AG04450 (cell line): ENCODE measurements around the gene DUS4L. TPM values are rescaled to one million over a fixed set of nuclear protein-coding genes. Genes with fewer than 3 reads are reported as not detected.

ENCODE experiments used
- CTCF ChIA-PET: fragments of 300-600, 350-600 bp; formaldehyde crosslinking; extraction: SDS; loops from one replicate; lab custom pipeline; 2022; ENCODE audit warnings: antibody characterized with exemption, inconsistent platforms; lab: Charles Lee
- POLR2A ChIA-PET: fragments of 350-600 bp; formaldehyde crosslinking; extraction: SDS; loops from one replicate; lab custom pipeline; 2021; ENCODE audit warnings: antibody characterized with exemption, inconsistent platforms; lab: Yijun Ruan, JAX
- DNase-seq: peaks from one replicate; pipeline ENCODE4 v3.0.0-alpha.2; 2011; ENCODE audit warnings: low read depth, low spot score
- H3K27ac ChIP-seq: one replicate; pipeline ENCODE4 v1.5.1; 2012; ENCODE audit warnings: low read depth, low read length, control low read depth
- H3K27me3 ChIP-seq: one replicate; pipeline ENCODE4 v1.6.0; 2012; ENCODE audit warnings: low read length; ENCODE audit not compliant: control insufficient read depth, insufficient read depth
- H3K4me3 ChIP-seq: 2 replicates; pipeline ENCODE4 v1.5.1; 2011; ENCODE audit warnings: mild to moderate bottlenecking, low read depth, low read length, control low read depth
- H3K9me3 ChIP-seq: 2 replicates; pipeline ENCODE4 v1.5.1; 2012; ENCODE audit warnings: low read length; ENCODE audit not compliant: control insufficient read depth, insufficient read depth
- CTCF ChIP-seq: IDR thresholded peaks from 2 replicates; pipeline ENCODE4 v1.5.1; 2011; ENCODE audit warnings: low read depth, low read length, control low read depth, inconsistent platforms
- polyA plus RNA-seq: library from polyadenylated mRNA; depleted of rRNA; stranded (reverse); fragments of >200 nt; gene quantifications from 2 replicates; pipeline ENCODE4 v1.2.3, GENCODE V29; 2011

Gene DUS4L
- polyA plus RNA-seq, 1 experiment: 6.0 TPM

GRCh38 chr7:107544848-107545591 is 18.8 kb upstream of the DUS4L start:
- POLR2A ChIA-PET: no interaction called here
- peaks cover 11% of the 10 kb centered on the region for H3K9me3 ChIP-seq
- no peak overlapping the region for H3K27ac ChIP-seq
- TF ChIP-seq CTCF: no peak
- CTCF ChIA-PET: no interaction called here
- H3K27me3 ChIP-seq: no peaks in the 10 kb centered on the region
- no peak for DNase-seq
- no peak overlapping the region for H3K4me3 ChIP-seq

GRCh38 chr7:107551936-107552335 is 11.8 kb upstream of the DUS4L start:
- Histone ChIP-seq H3K27me3 (no peaks in the 10 kb centered on the region), H3K4me3 (no peak overlapping the region), H3K9me3 (no peaks in the 10 kb centered on the region), H3K27ac (no peak overlapping the region)
- CTCF ChIA-PET: no interaction called here
- no peak for TF ChIP-seq CTCF
- POLR2A ChIA-PET: no interaction called here
- DNase-seq: no peak

- ChIA-PET CTCF (interaction anchor here (1.0 kb wide), 1 partner anchor 9 kb away, joined by 5 read pairs; no protein-coding TSS in a partner anchor), POLR2A (no interaction called here)
Observed at GRCh38 chr7:107555893-107556292, 7.9 kb upstream of the DUS4L start.

GRCh38 chr7:107559864-107560263 is 3.9 kb upstream of the DUS4L start:
- ChIA-PET POLR2A (no interaction called here), CTCF (no interaction called here)
- DNase-seq: no peak
- Histone ChIP-seq H3K27ac (no peak overlapping the region), H3K9me3 (no peaks in the 10 kb centered on the region), H3K4me3 (no peak overlapping the region), H3K27me3 (no peaks in the 10 kb centered on the region)
- TF ChIP-seq CTCF: no peak

More at GRCh38 chr7:107555893-107556292, 7.9 kb upstream of the DUS4L start:
- Histone ChIP-seq H3K9me3 (no peaks in the 10 kb centered on the region), H3K27me3 (no peaks in the 10 kb centered on the region), H3K27ac (no peak overlapping the region), H3K4me3 (no peak overlapping the region)
- no peak for DNase-seq
- no peak for TF ChIP-seq CTCF

- H3K4me3 ChIP-seq: no peak overlapping the region
- TF ChIP-seq CTCF: no peak
- no peaks in the 10 kb centered on the region for H3K27me3 ChIP-seq
- H3K27ac ChIP-seq: no peak overlapping the region
- ChIA-PET CTCF (interaction anchor here (0.5 kb wide), 1 partner anchor 410 kb away, joined by 4 read pairs; no protein-coding TSS in a partner anchor), POLR2A (no interaction called here)
- no peaks in the 10 kb centered on the region for H3K9me3 ChIP-seq
- DNase-seq: no peak
Observed at GRCh38 chr7:107560898-107561516, 2.8 kb upstream of the DUS4L start.
